GM19328 (cell line): ENCODE data around the gene PPP1R13B.
"Not testable (repeated sequence)": the region's sequence is repeated elsewhere in the genome, so short reads cannot be mapped to it uniquely, and the experiment has no call there.

ENCODE experiments used
- ATAC-seq: cut with Tn5 transposase; IDR thresholded peaks from one replicate; pipeline ENCODE4 v1.9.1; 2021; ENCODE audit warnings: mild to moderate bottlenecking, moderate library complexity; ENCODE audit not compliant: unreplicated experiment

PPP1R13B gene, protein sequence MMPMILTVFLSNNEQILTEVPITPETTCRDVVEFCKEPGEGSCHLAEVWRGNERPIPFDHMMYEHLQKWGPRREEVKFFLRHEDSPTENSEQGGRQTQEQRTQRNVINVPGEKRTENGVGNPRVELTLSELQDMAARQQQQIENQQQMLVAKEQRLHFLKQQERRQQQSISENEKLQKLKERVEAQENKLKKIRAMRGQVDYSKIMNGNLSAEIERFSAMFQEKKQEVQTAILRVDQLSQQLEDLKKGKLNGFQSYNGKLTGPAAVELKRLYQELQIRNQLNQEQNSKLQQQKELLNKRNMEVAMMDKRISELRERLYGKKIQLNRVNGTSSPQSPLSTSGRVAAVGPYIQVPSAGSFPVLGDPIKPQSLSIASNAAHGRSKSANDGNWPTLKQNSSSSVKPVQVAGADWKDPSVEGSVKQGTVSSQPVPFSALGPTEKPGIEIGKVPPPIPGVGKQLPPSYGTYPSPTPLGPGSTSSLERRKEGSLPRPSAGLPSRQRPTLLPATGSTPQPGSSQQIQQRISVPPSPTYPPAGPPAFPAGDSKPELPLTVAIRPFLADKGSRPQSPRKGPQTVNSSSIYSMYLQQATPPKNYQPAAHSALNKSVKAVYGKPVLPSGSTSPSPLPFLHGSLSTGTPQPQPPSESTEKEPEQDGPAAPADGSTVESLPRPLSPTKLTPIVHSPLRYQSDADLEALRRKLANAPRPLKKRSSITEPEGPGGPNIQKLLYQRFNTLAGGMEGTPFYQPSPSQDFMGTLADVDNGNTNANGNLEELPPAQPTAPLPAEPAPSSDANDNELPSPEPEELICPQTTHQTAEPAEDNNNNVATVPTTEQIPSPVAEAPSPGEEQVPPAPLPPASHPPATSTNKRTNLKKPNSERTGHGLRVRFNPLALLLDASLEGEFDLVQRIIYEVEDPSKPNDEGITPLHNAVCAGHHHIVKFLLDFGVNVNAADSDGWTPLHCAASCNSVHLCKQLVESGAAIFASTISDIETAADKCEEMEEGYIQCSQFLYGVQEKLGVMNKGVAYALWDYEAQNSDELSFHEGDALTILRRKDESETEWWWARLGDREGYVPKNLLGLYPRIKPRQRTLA

DNA sequence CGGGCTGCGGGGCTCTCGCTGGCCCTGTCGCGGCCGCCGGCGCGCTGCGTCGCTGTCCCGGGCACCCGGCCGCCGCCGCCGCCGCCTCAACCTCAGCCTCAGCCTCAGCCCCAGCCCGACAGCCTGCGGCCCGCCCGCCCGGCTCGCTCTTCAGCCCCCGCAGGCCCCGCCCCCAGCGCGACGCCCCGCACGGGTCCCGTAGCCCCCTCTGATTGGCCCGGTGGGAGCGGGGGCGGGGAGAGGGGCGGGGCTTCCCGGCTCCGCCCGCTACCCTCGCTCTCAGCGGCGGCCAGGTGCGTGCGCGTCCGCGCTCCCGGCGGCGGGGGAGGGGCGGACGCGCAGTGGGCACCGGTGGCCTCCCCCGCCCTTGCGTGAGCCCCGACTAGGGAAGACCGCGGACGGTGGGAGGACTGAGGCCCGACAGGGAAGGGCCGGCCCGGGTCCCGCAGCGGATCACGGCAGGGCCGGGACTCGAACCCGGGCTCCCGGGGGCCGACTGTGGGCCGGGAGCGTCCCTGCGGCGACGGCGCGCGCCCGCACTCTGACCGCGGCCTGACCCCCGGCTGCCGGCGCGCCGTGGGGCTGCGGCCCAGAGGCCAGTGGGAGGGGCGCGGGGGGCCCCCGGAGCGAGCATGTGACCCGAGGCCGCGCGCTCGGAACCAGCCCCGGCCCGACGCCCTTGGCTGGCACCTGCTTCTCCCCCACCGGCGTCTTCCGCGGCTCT is at the start of gene PPP1R13B:
TSS of gene PPP1R13B (minus strand) at position 125 of the 724 bp plus-strand sequence. CDS start 268 bp downstream, outside the sequence.
- peak; percentile 84 for ATAC-seq

DNA sequence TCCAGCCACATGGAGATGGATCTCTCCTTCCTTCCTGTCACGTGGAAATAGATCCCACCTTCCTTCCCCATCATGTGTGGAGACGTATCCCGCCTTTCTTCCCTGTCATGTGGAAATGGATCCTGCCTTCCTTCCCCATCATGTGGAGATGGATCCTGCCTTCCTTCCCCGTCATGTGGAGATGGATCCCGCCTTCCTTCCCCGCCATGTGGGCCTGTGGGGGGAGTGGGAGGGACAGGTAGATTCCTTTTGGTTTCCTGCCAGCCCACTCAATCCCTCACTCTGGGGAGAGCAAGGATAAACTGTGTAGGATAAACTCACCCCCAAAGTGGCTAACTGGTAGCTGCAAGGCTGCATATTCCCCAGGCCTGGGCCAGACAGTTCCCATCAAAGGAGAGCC is 49.2 kb upstream of the PPP1R13B start:
- no peak for ATAC-seq

DNA sequence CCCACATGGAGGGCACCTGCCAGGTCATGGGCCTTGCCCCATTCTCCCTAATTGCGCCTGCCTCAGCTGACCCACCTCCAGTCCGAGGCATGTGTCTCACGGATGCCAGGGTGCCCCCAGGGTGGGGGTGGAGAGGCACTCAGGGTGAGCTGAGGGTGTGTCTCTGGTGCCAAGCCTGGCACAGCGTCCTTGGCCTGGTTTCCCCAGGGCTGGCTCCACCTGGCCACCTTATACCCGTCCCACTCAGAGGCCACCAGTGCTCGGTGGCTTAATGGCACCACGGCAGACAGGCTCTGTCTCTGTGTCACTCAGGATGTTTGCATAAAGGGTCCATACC is 47.3 kb upstream of the PPP1R13B start:
- ATAC-seq: no peak

DNA sequence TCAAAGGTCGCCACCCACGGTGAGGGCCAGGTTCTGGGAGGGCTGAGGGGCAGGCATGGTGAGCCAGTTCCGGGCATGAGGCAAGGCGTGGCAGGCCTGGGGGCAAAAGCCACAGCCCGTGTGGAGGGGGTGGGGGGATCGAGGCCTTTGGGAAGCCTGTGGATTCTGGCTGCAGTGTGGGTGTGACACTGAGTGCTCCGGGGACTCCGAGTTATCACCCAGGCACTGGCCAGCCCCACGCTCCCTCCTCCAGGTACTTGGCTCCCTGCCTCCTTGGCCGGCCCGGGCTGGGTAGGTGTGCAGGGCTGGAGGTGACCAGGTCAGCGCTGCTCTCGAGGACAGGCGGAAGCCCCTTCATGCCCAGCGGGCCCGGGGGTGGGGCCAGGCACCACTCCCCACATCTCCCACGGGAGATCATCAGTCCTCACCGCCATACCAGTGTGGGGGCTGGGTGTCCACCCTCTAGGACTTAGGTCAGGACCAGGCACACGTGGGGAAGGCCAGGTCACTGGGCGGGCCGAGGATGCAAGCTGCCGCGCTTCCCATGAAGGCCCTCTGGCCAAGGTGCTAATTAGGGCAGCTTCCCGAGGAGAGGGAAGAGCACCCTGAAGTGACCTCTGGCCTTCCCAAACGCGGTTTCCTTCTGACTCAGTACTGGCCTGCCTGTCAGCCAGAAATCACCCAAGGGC is 46.8 kb upstream of the PPP1R13B start:
- no peak for ATAC-seq

DNA sequence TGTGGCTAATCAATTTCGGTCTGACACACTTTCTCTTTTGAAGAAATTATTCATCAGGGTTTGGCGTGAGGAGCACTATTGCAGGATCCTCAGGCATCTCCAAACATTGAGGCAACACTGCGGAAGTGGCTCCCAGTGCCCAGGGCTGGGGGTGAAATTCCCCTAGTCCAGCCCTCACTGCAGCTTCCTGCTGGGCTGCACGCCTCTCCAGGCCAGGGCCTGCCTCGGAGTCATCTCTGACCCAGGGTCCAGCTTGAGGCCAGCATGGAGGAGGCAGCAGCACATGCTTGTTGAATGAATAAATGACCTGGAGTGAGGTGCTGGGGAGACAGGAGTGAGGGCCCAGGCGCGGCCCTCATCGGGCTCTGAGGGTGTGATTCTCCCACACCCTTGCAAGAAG is 44.9 kb upstream of the PPP1R13B start:
- ATAC-seq: no peak

DNA sequence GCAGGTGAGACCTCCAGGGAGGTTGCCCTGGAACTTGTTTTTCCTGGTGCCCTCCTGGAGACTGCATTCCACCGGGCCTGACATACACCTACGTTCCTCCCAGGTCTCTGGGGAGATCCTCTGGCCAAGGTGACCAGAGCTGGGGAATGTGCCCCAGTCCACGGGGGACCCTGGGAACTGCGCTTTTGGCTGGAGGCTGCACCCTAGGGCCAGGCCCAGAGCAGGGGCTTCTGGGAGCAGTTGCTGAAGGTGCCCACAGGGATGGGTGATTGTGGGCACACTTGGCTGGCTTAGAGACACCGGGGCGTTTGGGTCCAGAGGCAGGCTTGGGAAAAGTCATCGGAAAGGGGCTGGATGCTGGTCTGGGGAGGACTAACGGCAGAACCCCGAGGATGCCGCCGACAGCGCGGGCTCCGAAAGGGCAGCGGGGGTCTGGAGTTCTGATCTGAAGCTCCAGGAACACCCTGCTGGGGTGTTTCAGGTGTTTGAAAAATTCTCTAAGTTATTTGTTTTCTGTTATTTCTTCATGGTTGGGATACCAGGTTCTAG is 44.4 kb upstream of the PPP1R13B start:
- ATAC-seq: no peak

DNA sequence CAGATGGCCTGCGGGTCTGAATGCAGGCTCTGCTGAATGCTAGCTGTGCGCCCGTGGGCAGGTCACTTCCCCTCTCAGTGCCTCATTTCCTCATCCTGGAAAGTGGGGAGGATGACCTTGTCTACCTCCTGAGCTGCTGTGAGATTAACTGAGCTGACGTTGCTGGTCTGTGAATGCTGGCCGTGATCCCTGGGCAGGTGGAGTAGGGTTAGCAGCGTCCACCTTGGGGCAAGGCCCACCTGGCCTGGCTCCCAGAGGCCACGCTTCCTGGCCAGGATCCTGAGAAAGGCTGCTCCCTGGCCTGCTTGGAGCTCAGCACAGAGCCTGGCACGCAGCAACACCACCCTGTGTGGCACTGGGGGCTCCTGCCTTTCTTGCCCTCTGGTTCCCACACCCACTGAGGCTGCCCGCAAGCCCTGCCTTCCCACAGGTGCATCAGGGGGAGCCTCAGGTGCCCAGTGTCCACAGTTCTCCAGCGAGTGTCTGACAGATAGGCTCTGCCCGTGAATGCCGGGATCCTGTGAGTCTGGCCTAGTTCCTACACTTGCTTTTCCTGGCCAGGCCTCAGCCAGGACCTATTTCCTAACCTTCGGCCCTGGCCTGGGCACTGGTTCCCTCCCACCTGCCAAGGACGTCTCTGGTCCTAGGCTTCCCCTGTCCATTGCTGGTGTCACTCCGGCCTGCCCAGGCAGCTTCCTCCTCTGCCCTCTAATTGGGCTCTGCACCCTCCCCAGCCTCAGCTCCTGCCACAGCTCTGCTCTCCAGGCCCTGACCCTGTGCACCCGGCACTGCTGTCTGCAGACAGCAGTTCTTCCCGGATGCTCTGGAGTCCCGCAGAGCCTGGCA is 43.7 kb upstream of the PPP1R13B start:
- no peak for ATAC-seq

DNA sequence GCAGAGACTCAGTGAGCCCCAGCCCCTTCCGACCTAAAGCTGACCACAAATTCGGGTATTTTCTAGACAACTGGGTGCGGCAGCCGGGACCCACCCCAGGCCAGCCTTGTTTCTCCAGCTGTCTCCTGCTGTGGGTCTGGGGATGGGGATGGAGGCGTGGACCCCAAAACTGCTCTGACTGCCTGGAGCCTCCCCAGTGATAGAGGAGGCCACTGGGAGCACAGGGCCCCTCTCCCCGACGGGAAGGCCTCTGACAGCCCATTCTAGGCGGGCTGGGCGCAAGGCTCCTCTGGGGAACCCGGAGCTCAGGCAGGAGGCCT is 42.6 kb upstream of the PPP1R13B start:
- ATAC-seq: no peak

DNA sequence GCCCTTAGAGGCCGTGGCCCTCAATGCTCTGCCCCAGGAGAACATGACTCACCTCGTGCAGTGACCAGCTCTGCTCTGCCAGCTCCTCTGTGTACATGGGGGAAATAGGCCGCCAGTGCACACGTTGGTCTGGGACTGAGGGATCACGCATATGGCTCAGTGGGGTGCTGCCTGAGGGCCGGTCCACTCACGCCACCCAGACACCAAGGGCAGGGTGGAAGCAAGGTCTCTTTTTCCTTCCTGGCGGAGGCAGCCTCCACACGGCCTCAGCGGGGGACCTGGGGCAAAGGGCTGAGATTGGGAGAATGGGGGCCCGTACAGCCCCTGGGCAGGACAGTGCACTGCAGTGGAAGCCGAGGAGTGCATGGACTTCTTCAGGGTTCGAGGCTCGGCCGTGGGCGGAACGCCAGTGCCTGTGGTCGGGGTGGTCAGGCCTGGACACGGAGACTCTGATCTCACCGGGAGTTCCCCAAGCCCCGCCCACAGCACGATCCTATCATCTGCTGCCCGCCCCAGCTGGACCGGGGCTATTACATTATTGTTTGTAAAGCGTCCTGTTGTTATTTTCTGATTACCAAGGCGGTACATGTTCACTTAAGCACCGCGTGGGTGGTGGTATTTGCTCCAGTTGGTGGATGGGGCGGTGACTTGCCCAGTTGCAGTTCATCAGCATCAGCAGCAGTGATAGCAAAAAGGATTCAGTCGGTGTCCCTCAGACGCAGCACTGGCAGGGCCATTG is 42.1 kb upstream of the PPP1R13B start:
- no peak for ATAC-seq

DNA sequence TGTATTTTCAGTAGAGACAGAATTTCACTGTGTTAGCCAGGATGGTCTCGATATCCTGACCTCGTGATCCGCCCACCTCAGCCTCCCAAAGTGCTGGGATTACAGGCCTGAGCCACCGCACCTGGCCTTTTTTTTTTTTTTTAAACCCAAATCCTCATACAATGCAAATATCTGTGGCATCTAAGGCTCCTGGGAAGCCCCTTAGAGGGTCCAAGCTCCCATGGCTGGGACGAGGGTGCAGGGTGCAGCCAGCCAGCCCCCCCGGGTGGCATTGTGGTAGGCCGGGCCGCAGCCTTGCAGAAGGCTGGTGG is 41.6 kb upstream of the PPP1R13B start:
- ATAC-seq: not testable (repeated sequence)

DNA sequence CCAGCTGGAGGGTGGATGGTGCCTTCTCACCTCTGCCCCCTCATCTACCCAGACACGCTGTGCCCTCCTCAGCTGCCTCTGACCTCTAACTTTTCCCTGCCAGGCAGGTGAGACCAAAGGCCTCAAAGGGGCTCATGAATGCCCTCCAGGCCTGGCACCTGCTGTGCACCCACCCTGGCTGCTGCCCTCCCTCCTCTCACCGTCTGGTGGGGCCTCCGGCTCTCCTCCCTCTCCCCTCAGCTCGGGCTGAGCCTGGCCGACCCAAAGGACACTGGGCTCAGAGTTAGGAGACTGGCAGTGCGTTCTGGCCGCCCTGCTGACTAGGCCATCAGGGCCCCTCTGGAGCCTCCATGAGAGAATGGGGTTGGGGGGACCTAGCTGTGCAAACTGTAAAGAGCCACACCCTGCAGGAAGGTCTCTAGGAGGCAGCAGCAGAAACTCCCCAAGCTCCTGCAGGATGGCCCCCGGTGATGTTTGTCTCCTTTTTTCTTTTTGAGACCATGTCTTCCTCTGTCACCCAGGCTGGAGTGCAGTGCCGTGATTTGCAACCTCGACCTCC is 40.3 kb upstream of the PPP1R13B start:
- no peak for ATAC-seq

DNA sequence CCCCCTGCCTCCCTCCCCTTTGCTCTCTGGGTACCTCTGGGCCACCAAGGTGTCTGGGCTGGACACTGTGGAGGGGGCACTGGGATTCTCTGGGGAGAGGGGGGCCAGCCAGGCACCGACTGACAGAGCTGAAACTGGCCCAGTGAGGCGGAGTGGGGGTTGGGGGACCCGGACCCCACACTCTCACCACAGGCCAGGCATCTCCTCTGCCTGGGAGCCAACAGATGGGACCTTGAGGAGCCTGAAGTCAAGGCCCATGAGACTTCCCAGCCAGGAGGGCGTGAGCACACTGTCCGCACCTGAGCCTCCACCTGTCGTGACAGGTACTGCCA is 39.8 kb upstream of the PPP1R13B start:
- ATAC-seq: no peak

DNA sequence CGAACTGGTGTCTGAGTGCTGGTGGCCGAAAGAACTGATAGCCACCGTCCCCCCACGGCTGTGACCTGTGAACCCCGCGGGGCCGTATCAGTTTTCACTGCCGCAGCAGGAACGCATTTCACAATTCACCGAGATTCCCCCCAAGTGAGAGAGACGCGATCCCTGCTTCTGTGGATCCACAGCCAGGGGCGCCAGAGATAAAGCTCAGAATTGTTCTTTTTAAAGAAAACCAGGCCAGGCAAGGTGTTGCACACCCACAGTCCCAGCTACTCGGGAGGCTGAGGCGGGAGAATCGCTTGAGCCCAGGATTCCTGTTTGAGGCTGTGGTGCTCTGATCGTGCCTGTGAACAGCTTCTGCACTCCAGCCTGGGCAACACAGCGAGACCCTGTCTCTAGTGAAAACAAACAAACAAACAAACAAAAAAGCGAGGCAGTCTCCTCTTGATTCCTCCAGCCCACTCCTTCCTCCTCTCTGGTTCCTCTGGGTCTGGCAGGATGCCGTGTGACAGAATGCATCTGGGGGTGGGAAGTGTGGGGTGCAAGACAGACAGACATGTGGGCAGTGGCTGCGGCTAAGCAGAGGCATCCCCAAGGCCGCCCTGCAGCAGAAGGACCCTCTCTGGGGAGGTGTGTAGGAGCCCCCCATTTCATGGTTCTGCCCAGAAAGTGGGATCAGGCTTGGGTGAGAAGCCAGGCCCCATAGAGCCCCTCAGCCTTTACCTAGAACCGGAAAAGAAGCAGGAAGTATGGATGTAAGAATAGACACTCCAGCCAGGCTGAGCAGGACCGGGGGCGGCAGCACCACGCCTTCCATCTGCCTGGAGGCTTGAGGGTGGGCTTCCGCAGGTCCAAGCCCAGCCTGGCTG is 39.2 kb upstream of the PPP1R13B start:
- ATAC-seq: no peak

DNA sequence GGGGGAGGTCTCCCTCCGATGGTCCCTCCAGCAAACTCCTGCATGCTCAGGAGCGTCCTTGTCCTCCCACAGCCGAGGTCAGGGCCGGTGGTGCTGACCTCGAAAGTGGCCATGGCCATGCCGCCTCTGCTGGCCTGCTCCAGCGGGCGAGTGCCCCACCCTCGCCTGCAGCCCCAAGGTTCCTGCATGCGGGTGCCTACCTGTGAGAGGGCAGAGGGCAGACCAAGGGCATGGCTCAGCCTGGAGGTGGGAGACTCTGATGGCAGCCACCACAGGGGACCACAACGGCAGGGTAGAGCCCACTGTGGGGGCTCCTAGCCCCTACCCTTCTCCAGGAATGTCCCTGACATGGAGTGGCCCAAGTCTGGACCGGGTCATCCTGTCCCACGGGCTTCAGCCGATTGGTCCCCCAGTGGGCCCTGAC is 38.1 kb upstream of the PPP1R13B start:
- ATAC-seq: no peak

DNA sequence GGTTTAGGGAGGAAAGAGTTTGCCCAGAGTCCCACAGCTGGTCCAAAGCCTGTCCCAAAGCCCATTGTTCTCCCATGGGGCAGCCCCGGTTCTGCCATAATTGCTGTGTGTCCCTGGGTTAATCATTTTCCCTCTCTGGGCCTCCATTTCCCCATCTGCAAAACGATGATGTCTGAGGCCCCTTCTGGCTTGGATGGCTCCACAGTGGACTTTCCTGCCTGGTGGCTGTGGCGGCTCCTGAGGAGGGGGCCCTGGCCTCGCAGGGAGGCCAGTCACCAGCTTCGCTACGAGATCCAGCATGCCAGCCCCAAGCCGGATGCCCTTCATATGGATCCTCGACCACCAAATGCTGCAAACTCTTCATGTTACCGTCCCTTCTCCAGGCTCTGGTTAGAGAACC is 37.5 kb upstream of the PPP1R13B start:
- no peak for ATAC-seq

DNA sequence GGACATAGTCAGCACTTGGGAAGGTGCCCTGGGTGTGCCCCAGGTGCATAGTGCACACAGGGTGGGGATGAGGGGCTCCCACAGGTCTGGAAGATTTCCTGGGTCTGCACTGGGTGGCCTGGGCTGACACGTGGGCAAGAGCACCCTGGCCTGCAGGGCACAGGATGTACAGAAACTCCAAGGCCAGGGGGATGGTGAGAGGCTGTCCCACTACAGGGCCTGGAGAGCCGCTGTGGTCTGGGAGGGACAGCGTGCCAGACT is 35.8 kb upstream of the PPP1R13B start:
- ATAC-seq: no peak

DNA sequence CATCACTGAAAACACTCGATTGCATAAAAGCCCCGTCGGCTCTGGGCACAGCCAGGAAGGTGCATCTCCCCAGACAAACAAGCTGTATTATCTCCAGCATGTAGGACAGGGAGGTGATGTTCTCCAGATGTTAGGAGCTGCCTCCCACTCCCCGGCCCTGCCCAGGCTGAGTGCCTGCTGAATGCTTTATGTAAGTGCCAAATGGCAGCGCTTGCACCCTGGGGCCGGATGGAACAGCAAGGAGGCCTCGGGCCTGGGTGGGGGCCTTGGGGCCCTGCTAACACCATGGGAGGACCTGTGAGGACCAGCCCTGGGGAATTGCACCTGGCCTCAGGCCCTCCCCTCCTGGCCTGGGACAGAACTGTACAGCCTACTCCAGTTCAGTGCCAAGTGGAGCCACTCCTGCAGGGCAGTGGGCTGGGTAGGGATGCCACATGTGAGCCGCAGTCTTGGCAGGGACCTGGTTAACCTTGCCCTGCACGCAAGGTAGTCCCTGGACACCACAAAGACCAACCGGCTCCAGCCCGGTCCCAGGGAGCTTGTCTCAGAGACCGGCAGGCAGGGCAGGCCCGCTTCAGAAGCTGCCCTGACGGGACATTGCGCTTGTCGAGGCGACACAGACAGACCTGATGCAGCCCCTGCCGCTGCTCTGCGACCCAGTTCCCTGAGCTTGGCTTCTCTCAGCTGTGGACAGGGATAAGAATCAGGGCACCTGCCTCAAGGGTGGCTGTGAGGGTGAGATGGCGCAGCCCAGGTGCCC is 35.3 kb upstream of the PPP1R13B start:
- ATAC-seq: no peak
